ENCODE results near the gene PPM1K.

PPM1K gene

DNA sequence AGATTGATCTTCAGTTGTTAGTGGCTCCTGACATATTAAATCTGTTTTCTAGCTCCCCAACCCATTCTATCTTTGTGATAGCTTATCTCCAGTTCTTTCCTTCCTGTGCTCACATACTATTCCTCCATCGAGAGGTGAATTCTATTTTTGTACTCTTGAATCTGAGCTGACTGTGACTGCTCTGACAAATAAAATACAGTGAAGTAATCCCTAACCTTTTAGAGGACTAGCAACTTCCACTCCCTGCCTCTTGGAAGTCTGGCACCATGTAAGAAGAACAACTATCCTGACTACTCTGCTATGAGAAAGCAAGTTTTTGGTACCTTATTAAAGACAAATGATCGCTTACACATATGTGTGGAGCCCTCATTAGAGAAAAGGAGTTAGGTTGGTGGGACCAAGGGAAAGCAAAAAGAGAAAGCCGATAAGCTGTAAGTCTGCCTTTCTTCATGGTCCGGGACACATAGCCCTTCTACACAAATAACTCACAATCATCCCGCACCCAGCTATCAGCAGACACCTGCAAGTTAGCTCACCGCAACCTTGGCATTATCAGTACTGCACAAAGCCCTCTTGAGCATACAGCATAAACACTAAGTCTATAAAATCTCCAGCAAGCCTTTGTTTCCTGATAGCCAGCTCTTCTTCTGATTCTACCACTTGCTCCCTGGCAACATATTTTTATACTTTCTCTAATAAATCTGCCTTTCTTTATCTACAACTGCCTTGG lies 13.5 kb upstream of the PPM1K start:
- Histone ChIP-seq H3K4me3 (ENCODE audit: low read depth in 1 of 2, low read length in 2 of 2) (no peak overlapping the region), H3K9me3 (ENCODE audit: control insufficient read depth in 1 of 2, low read length in 2 of 2) (no peaks in the 10 kb centered on the region), H3K4me1 (ENCODE audit: control insufficient read depth in 1 of 2, insufficient read depth in 2 of 2, low read length in 2 of 2) (no peaks in the 10 kb centered on the region), H3K27me3 (ENCODE audit: control insufficient read depth in 1 of 2, insufficient read depth in 2 of 2, low read length in 2 of 2) (no peaks in the 10 kb centered on the region), H3K27ac (ENCODE audit: low read depth, low read length) (no peak overlapping the region), H3K9ac (ENCODE audit: low read depth in 1 of 2, low read length in 2 of 2) (no peak overlapping the region), H3K36me3 (ENCODE audit: control insufficient read depth in 1 of 2, insufficient read depth in 2 of 2, low read length in 2 of 2) (no peaks in the 10 kb centered on the region)

- Histone ChIP-seq H3K4me1 (ENCODE audit: control insufficient read depth in 1 of 2, insufficient read depth in 2 of 2, low read length in 2 of 2) (no peaks in the 10 kb centered on the region), H3K9me3 (ENCODE audit: control insufficient read depth in 1 of 2, low read length in 2 of 2) (no peaks in the 10 kb centered on the region), H3K4me3 (ENCODE audit: low read depth in 1 of 2, low read length in 2 of 2) (no peak overlapping the region), H3K27ac (ENCODE audit: low read depth, low read length) (no peak overlapping the region), H3K36me3 (ENCODE audit: control insufficient read depth in 1 of 2, insufficient read depth in 2 of 2, low read length in 2 of 2) (no peaks in the 10 kb centered on the region), H3K27me3 (ENCODE audit: control insufficient read depth in 1 of 2, insufficient read depth in 2 of 2, low read length in 2 of 2) (no peaks in the 10 kb centered on the region), H3K9ac (ENCODE audit: low read depth in 1 of 2, low read length in 2 of 2) (no peak overlapping the region)
These were observed 12.8 kb upstream of the PPM1K start for GRCh38 chr4:88297212-88297516.

GRCh38 chr4:88296413-88297211 lies 12.3 kb upstream of the PPM1K start:
- H3K4me1 ChIP-seq (ENCODE audit: control insufficient read depth in 1 of 2, insufficient read depth in 2 of 2, low read length in 2 of 2): no peaks in the 10 kb centered on the region
- no peak overlapping the region for H3K4me3 ChIP-seq (ENCODE audit: low read depth in 1 of 2, low read length in 2 of 2)
- no peaks in the 10 kb centered on the region for H3K27me3 ChIP-seq (ENCODE audit: control insufficient read depth in 1 of 2, insufficient read depth in 2 of 2, low read length in 2 of 2)
- no peaks in the 10 kb centered on the region for H3K36me3 ChIP-seq (ENCODE audit: control insufficient read depth in 1 of 2, insufficient read depth in 2 of 2, low read length in 2 of 2)
- no peak overlapping the region for H3K9ac ChIP-seq (ENCODE audit: low read depth in 1 of 2, low read length in 2 of 2)
- no peaks in the 10 kb centered on the region for H3K9me3 ChIP-seq (ENCODE audit: control insufficient read depth in 1 of 2, low read length in 2 of 2)
- no peak overlapping the region for H3K27ac ChIP-seq (ENCODE audit: low read depth, low read length)

GRCh38 chr4:88295656-88296055 lies 11.3 kb upstream of the PPM1K start:
- H3K27ac ChIP-seq (ENCODE audit: low read depth, low read length): no peak overlapping the region
- no peaks in the 10 kb centered on the region for H3K4me1 ChIP-seq (ENCODE audit: control insufficient read depth in 1 of 2, insufficient read depth in 2 of 2, low read length in 2 of 2)
- no peak overlapping the region for H3K4me3 ChIP-seq (ENCODE audit: low read depth in 1 of 2, low read length in 2 of 2)

GRCh38 chr4:88291003-88291402 lies 6.6 kb upstream of the PPM1K start:
- Histone ChIP-seq H3K9ac (ENCODE audit: low read depth in 1 of 2, low read length in 2 of 2) (no peak overlapping the region), H3K9me3 (ENCODE audit: control insufficient read depth in 1 of 2, low read length in 2 of 2) (no peaks in the 10 kb centered on the region), H3K27ac (ENCODE audit: low read depth, low read length) (no peak overlapping the region), H3K36me3 (ENCODE audit: control insufficient read depth in 1 of 2, insufficient read depth in 2 of 2, low read length in 2 of 2) (no peaks in the 10 kb centered on the region), H3K4me3 (ENCODE audit: low read depth in 1 of 2, low read length in 2 of 2) (no peak overlapping the region), H3K4me1 (ENCODE audit: control insufficient read depth in 1 of 2, insufficient read depth in 2 of 2, low read length in 2 of 2) (no peaks in the 10 kb centered on the region), H3K27me3 (ENCODE audit: control insufficient read depth in 1 of 2, insufficient read depth in 2 of 2, low read length in 2 of 2) (no peaks in the 10 kb centered on the region)

More at GRCh38 chr4:88295656-88296055, 11.3 kb upstream of the PPM1K start:
- no peaks in the 10 kb centered on the region for H3K36me3 ChIP-seq (ENCODE audit: control insufficient read depth in 1 of 2, insufficient read depth in 2 of 2, low read length in 2 of 2)
- no peaks in the 10 kb centered on the region for H3K27me3 ChIP-seq (ENCODE audit: control insufficient read depth in 1 of 2, insufficient read depth in 2 of 2, low read length in 2 of 2)
- H3K9me3 ChIP-seq (ENCODE audit: control insufficient read depth in 1 of 2, low read length in 2 of 2): no peaks in the 10 kb centered on the region
- H3K9ac ChIP-seq (ENCODE audit: low read depth in 1 of 2, low read length in 2 of 2): no peak overlapping the region

DNA sequence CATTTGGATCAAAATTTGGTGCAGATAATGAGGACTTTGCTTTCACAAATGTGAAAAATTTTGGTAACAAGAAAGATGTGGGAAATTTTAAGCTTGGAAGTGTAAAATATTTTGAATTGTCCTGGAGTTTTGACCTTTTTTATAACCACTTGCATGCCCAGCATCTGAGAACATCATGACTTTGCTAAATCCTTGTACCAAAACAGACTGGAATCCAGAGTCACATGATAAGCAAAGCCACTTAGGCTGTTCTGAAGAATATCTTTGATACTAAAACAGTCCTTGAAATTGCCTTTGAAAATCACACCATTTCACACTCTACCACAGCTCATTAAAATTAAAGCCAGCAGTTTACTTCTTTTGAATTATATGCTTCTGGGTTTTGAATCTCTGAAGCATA lies 2.5 kb upstream of the PPM1K start:
- no peak overlapping the region for H3K9ac ChIP-seq (ENCODE audit: low read depth in 1 of 2, low read length in 2 of 2)

DNA sequence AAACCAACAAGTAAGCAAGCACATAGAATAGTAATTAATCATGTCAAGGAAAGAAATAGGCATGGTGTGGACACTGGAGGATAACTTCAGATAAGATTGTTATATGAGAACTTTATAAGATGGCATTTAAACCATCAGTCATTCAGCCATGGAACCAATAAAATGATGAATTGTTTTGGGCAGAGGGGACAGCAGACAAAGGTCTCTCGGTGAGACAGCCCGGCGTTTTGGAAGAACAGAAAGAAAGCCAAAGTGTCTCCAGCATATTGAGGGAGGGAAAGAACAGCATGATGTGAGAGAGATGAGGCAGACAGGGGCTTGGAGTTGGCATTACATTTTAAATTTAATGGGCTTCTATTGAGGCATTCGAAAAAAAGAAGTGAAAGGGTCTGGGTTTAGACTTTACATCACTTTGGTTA lies 883 bp upstream of the PPM1K start:
- Histone ChIP-seq H3K27ac (ENCODE audit: low read depth, low read length) (peak overlapping the region; percentile 96), H3K4me3 (ENCODE audit: low read depth in 1 of 2, low read length in 2 of 2) (peak overlapping the region; percentile 81 to 93), H3K36me3 (ENCODE audit: control insufficient read depth in 1 of 2, insufficient read depth in 2 of 2, low read length in 2 of 2) (no peaks in the 10 kb centered on the region), H3K27me3 (ENCODE audit: control insufficient read depth in 1 of 2, insufficient read depth in 2 of 2, low read length in 2 of 2) (no peaks in the 10 kb centered on the region), H3K4me1 (ENCODE audit: control insufficient read depth in 1 of 2, insufficient read depth in 2 of 2, low read length in 2 of 2) (peaks cover 19 to 24% of the 10 kb centered on the region in 2 donors), H3K9ac (ENCODE audit: low read depth in 1 of 2, low read length in 2 of 2) (peak overlapping the region; percentile 68 to 96), H3K9me3 (ENCODE audit: control insufficient read depth in 1 of 2, low read length in 2 of 2) (no peaks in the 10 kb centered on the region)

More for the DNA sequence above, 2.5 kb upstream of the PPM1K start:
- no peaks in the 10 kb centered on the region for H3K36me3 ChIP-seq (ENCODE audit: control insufficient read depth in 1 of 2, insufficient read depth in 2 of 2, low read length in 2 of 2)
- no peak overlapping the region for H3K27ac ChIP-seq (ENCODE audit: low read depth, low read length)
- H3K4me1 ChIP-seq (ENCODE audit: control insufficient read depth in 1 of 2, insufficient read depth in 2 of 2, low read length in 2 of 2): peaks cover 17 to 18% of the 10 kb centered on the region in 2 donors
- no peaks in the 10 kb centered on the region for H3K27me3 ChIP-seq (ENCODE audit: control insufficient read depth in 1 of 2, insufficient read depth in 2 of 2, low read length in 2 of 2)
- H3K9me3 ChIP-seq (ENCODE audit: control insufficient read depth in 1 of 2, low read length in 2 of 2): no peaks in the 10 kb centered on the region
- H3K4me3 ChIP-seq (ENCODE audit: low read depth in 1 of 2, low read length in 2 of 2): no peak overlapping the region

DNA sequence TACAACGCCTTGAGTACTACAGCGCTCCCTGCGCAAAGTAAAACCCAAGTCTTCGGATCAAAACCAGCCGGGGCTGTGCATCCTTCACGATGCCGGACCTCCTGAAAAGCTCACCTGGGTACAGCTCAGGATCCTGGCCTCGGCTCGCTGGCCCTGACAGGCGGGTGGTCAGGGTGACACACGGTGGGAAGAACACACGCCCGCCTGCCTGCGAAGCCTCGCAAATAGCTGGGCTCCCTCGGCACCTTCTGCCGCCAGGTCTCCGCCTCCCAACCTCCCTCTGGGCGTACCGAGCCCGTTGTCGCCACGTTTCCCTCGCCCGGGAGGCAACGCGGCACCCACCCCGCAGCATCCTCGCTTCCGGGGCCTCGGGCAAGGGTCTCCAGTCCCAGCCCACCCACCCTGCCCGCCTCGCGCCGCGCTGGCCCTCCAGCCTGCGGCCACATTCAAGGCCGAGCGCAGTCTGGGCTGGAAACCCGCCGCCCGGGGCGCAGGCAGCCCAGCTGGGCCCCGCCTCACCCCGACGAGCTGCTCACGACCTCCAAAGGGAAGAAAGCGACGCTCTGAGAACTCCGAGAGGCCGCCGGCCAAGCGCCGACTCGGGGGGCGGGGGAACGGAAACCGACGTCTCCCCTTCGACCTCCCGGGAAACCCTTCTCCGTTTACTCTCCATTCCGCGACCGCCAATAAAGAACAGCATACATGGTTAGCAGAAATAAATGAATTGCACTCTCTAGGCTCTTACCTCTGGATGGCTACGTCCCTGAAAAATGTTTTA lies 511 bp downstream of the PPM1K start:
- Histone ChIP-seq H3K9me3 (ENCODE audit: control insufficient read depth in 1 of 2, low read length in 2 of 2) (no peaks in the 10 kb centered on the region), H3K9ac (ENCODE audit: low read depth in 1 of 2, low read length in 2 of 2) (peak overlapping the region; percentile 89 to 92), H3K4me3 (ENCODE audit: low read depth in 1 of 2, low read length in 2 of 2) (peak overlapping the region; percentile 81 to 85), H3K27me3 (ENCODE audit: control insufficient read depth in 1 of 2, insufficient read depth in 2 of 2, low read length in 2 of 2) (no peaks in the 10 kb centered on the region), H3K36me3 (ENCODE audit: control insufficient read depth in 1 of 2, insufficient read depth in 2 of 2, low read length in 2 of 2) (no peaks in the 10 kb centered on the region), H3K27ac (ENCODE audit: low read depth, low read length) (peak overlapping the region; percentile 96), H3K4me1 (ENCODE audit: control insufficient read depth in 1 of 2, insufficient read depth in 2 of 2, low read length in 2 of 2) (peaks cover 19 to 24% of the 10 kb centered on the region in 2 donors)

DNA sequence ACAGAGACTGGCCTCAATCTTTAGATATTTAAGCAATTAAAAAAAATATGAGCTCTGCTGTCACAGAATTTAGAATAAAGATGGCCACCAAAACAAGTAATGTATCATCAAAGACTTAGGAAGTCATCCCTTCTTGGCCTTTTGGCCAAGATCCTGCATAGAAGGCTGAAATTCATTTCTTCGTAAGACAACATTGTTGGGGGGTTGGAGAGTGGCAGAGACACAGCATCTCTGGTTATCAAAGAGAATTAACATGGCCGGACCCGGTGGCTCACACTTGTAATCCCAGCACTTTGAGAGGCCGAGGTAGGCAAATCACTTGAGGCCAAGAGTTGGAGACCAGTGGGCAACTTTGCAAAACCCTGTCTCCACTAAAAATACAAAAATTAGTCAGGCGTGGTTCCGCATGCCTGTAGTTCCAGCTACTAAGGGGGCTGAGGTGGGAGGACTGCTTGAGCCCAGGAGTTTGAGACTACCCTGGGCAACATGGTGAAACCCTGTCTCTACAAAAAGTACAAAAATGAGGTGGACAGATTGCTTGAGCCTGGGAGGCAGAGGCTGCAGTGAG lies 4.0 kb downstream of the PPM1K start:
- no peak overlapping the region for H3K9ac ChIP-seq (ENCODE audit: low read depth in 1 of 2, low read length in 2 of 2)
- no peaks in the 10 kb centered on the region for H3K27me3 ChIP-seq (ENCODE audit: control insufficient read depth in 1 of 2, insufficient read depth in 2 of 2, low read length in 2 of 2)
- peaks cover 18 to 36% of the 10 kb centered on the region in 2 donors for H3K4me1 ChIP-seq (ENCODE audit: control insufficient read depth in 1 of 2, insufficient read depth in 2 of 2, low read length in 2 of 2)
- H3K36me3 ChIP-seq (ENCODE audit: control insufficient read depth in 1 of 2, insufficient read depth in 2 of 2, low read length in 2 of 2): no peaks in the 10 kb centered on the region
- no peaks in the 10 kb centered on the region for H3K9me3 ChIP-seq (ENCODE audit: control insufficient read depth in 1 of 2, low read length in 2 of 2)
- H3K27ac ChIP-seq (ENCODE audit: low read depth, low read length): no peak overlapping the region
- no peak overlapping the region for H3K4me3 ChIP-seq (ENCODE audit: low read depth in 1 of 2, low read length in 2 of 2)

Measured in duodenal mucosa (tissue), 2 donors.